Measurements from ENCODE around the gene EBF4.
A peak's percentile ranks its signal among the peaks of the same experiment; 100 is the strongest.

EBF4 gene, protein sequence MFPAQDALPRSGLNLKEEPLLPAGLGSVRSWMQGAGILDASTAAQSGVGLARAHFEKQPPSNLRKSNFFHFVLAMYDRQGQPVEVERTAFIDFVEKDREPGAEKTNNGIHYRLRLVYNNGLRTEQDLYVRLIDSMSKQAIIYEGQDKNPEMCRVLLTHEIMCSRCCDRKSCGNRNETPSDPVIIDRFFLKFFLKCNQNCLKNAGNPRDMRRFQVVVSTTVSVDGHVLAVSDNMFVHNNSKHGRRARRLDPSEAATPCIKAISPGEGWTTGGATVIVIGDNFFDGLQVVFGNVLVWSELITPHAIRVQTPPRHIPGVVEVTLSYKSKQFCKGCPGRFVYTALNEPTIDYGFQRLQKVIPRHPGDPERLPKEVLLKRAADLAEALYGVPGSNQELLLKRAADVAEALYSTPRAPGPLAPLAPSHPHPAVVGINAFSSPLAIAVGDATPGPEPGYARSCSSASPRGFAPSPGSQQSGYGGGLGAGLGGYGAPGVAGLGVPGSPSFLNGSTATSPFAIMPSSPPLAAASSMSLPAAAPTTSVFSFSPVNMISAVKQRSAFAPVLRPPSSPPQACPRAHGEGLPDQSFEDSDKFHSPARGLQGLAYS

DNA sequence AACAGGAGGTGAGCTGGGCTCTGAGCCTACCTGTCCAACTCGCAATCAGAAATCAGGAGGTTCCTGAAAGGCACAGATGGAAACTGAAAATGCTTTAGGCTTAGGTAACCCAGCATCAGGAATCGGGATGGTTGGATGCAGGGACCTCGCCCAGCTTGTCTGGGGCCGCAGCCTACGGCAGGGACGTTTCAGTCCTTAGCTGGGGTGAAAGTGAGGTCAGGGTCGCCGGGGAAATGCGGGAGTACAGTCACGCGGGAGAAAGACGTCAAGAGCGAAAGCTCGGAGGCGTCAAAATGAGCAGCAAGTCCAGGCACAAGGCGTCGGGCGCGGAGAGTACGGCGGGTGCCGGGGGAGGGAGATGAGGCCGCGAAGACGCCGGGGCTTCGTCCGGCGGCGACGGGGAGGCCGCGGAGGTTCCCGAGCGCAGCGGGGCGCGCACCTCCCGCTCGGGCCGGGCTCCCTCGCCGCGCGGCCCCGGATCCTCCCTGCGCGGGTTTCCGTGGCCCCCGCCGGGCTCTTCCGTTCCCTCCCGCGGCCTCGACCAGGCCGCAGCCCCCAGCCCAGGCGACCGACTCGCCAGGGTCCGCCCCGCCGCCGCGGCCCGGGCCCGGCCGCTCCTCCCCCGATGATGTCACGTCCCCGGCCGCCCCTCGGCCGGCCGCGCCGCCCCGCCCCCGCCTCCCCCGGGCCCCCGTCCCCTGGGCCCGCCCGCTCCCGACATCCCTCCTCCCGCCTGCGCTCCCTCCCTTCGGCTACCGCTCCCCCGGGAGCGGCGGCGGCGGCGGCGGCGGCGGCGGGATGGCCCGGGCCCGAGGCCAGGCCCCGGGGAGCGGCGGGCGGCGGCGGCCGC lies at the start of gene EBF4:
Gene EBF4 (plus strand): TSS at position 745 of the 850 bp plus-strand sequence. CDS start 866 bp downstream, outside the sequence.
- DNase-seq (ENCODE audit: low read depth) = no peak

DNA sequence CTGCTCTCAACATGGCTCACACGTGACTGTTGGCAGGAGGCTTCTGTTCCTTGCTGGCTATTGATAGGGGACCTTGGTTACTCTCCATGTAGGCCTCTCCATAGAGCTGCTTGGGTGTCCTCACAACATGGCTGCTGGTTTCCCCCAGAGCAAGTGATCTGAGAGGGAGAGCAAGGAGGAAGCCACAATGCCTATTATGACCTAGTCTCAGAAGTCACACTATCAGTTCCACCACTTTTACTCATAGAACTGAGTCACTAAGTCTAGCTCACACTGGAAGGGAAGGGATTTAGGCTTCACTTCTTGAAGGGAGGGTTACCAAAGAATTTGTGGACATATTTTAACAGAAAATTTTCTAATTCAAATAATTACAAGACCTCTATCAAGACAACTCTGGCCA lies 48.9 kb upstream of the EBF4 start:
- DNase-seq (ENCODE audit: low read depth) = no peak

DNA sequence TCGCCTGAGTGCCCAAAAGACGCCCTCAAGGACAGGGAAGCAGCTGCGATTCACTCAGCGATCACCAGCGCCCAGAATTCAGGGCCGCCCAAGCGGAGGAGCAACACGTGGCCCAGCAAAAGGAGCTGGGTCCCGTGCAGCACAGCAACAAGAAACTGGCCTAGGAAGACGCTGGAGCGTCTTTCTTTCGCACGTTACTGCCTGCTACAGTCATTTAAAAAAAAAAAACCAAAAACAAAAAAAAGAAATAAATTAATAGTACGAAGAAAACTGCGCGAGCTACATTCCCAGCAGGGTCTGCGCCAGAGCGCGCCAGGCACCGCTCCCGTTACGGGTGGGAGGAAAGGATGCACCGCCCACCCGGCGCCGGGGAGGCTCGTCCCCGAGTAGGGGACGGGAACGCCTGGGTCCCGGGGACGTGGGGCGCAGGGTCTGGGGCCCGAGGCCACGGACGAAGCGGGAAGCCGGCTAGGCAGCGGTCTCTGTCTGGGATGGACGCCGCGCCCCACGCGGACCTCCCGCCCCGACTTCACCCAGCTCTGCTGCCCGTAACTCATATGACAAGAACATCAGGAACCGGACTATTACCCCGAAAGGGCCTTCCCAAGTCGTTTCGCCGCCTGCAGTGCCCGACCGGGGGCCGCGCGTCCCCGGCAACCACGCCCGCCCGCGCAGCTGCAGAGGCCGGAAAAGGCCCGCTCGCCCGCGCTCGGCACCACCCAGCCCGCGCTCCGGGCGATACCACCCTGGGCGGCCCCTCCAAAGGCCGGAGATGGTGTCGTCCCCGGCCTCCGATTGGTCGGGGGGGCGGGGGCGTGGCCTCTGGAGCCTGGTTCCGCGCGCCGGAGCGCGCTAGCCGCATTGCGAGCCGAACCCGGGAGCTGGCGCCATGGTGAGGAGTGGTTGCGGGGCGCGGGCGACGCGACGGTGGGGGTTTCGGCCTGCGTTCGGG lies 40.5 kb upstream of the EBF4 start, which contains the start of gene NOP56:
Gene NOP56 (plus strand): TSS at position 861 of the 952 bp plus-strand sequence. CDS start 29 bp downstream, at position 890.
- peak; percentile 64 for DNase-seq (ENCODE audit: low read depth)

DNA sequence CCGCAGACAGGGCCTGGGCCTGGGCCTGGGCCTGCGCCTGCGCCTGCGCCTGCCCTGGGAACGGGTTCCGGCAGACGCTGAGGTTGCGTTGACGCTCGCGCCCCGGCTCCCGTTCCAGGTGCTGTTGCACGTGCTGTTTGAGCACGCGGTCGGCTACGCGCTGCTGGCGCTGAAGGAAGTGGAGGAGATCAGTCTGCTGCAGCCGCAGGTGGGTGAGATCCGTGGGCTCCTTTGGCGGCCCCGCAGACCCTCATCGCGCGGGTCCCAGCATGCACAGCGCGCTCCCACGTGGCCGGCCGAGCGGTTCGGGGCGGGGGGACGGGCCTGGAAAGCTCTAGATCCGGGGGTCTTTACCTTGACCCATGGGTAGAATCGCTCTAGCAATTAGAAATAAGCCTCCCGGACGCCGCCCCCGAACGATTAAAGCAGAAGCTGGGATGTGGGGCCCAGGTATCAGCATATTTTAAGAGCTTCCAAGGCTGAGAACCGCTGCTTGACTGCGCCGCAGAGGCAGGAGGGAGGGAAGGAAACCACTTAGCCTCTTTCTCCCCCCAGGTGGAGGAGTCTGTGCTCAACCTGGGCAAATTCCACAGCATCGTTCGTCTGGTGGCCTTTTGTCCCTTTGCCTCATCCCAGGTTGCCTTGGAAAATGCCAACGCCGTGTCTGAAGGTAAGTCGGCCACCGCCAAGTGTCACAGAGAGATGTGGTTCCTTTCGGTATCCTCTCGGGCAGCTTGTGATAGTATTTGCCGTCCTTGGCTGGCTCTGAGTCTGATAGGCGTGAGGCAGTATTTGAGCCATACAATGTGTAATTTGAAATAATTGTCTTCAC lies 39.6 kb upstream of the EBF4 start:
- DNase-seq (ENCODE audit: low read depth) = no peak

DNA sequence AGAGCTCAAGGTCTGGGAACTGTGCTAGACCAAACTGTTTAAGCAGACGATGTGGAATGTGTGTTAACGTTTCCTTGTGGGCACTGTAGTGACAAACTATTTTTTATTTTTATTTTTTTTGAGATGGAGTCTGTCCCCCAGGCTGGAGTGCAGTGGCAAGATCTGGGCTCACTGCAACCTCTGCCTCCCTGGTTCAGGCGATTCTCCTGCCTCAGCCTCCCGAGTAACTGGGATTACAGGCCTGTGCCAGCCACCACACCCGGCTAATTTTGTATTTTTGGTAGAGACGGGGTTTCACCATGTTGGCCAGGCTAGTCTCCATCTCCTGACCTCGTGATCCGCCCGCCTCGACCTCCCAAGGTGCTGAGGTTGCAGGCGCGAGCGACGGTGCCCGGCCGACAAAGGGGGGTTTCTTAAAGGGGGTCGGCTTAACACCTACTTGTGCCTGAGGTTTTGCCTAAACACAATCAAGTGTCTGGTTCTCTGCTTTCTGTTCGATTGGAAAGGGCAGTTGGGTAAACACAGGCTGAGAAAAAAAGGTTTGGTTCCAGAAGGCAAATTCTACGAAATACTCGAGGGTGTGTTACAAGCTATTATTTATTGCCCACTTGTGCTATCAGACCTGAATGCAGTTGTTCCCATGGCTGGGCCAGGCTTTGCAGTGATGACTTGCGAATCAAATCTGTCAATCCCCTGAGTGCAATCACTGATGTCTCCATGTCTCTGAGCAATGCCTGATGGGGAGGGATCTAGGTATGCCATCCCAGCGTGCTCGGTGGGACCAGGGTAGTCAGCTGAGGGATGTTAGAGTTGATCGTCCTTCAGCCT lies 38.8 kb upstream of the EBF4 start:
- DNase-seq (ENCODE audit: low read depth) = no peak

DNA sequence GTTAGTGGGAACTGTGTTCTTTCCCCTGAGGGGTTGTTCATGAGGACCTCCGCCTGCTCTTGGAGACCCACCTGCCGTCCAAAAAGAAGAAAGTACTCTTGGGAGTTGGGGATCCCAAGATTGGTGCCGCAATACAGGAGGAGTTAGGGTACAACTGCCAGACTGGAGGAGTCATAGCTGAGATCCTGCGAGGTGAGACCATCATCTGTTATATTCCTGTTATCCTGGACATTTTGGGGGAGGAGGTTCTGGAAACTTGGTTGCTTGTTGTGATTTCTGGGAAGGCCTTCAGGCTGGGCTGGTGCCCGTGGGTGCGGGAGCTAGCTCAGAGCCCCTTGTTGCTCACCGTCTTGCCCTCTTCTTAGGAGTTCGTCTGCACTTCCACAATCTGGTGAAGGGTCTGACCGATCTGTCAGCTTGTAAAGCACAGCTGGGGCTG lies 38.2 kb upstream of the EBF4 start:
- no peak for DNase-seq (ENCODE audit: low read depth)

DNA sequence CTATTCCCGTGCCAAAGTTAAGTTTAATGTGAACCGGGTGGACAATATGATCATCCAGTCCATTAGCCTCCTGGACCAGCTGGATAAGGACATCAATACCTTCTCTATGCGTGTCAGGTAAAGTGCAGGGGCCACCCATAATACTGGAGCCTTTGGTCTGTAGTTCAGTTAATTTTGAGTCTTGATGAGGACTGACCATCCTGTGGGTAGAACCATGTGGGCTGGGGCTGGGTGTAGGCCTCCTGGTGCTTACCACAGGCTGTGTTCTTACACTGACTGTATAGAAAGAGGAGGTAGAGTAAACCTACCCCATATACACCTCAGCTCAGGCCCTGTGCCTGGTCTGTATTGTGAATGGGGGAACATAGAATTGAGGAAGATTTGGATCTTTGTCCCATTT lies 37.7 kb upstream of the EBF4 start:
- DNase-seq (ENCODE audit: low read depth) = no peak

DNA sequence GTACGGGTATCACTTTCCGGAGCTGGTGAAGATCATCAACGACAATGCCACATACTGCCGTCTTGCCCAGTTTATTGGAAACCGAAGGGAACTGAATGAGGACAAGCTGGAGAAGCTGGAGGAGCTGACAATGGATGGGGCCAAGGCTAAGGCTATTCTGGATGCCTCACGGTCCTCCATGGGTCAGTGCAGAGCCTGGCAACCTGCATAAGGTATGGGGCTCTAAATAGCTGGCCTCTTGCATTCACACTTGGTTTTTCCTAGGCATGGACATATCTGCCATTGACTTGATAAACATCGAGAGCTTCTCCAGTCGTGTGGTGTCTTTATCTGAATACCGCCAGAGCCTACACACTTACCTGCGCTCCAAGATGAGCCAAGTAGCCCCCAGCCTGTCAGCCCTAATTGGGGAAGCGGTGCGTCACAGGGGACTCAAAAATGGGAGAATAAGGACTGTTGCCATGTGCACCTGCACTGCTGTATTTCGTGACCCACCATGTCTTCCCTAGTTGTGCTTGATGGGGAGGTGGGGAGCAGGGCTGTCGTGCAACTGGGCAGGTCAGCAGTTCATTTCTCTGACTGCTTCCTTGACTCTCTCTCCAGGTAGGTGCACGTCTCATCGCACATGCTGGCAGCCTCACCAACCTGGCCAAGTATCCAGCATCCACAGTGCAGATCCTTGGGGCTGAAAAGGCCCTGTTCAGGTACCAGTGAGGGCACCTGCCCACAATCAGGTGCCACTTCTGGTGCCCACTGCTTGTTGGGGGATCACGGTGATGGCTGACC lies 37.1 kb upstream of the EBF4 start:
- no peak for DNase-seq (ENCODE audit: low read depth)

DNA sequence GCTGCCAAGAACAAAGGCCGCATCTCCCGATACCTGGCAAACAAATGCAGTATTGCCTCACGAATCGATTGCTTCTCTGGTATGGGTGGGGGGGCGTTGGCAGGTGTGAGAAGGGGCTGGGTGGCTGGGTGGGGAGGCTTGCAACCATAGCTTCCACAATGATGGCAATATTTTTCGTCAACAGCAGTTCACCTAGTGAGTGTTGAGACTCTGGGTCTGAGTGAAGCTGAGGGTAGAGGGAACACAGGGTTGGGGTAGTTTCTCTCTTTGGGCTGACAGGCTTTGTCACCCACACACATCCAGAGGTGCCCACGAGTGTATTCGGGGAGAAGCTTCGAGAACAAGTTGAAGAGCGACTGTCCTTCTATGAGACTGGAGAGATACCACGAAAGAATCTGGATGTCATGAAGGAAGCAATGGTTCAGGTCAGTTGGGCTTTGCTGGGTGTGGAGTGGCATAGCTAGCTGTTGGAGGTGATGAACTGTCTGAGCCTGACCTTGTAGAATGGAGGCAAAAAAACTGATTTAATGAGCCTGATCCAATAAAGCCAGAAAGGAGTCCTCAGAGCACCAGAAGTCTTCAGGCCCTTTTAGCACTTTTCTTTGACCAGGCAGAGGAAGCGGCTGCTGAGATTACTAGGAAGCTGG lies 36.0 kb upstream of the EBF4 start:
- no peak for DNase-seq (ENCODE audit: low read depth)

DNA sequence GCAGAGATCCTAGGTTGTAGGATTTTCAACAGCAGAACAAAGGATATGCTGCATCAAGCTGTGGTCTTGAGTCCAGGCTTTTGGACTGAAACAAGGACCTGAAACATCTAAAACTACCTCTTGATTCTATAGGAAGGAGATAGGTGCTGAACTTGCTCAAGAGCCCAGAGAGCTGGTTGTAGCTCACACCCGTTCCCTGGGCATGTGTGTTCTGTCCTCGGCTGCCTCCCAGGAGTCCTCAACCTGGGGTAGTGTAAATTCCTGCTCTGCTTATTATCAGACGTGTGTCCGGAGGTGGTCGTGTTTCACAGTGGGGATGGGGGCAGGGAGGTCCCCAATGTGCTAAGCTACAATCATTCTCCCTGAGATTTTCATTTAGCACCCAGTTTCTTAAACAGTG lies 35.3 kb upstream of the EBF4 start:
- no peak for DNase-seq (ENCODE audit: low read depth)

DNA sequence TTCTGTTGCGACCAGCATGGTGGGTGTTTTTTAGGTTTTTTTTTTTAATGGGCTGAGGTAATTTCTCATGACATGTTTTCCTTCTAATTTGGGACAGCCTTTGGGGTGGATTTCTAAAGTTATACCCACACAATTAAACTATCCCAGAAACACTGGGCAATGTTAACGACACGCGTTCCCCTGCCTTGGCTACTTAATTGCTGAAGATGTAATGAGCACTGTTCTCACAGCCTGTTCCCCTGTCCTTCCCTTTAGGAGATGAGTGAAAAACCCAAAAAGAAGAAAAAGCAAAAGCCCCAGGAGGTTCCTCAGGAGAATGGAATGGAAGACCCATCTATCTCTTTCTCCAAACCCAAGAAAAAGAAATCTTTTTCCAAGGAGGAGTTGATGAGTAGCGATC lies 34.9 kb upstream of the EBF4 start:
- DNase-seq (ENCODE audit: low read depth) = no peak

DNA sequence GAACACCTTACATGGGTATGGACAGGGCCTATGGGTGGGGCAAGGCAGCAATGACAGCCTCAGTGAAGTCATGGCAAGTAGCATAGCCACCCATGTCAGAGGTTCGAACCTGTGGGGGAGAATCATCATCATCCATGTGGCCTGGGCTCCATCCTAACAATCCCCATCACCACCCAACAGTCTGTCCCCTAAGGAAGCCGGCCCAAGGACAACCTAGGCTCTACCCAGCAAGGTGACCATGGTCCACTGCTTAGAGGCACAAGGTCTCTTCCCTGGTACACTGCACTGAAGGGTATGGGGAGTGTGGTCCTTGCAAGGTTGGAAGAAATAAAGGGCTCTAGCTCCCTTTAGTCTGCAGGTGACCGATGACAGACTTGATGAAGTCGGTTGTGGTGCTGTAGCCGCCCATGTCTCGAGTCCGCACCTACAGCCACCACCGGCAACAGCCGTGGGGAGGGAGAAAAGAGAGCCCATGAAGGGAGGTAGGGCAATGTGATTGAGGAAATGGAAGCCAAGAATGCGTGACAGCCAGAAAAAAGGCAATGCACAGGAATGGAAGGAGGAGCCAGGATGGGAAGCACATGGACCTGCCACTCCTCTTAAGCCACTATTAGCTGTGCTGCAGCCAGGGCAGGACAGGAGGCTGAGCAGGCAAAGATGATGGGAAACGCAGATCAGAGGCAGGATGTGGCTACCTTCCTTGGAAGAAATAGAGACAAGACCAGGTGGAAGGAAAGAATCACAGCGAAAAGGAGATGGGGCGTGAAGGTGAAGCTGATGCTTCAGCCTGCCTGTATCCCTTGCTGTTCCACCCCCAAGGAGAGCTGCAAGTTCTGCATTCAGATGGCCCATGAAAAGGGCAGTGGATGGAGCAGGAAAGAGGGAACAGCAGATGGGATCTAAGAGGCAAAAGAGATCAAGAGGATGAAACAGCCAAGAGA lies 33.9 kb upstream of the EBF4 start:
- DNase-seq (ENCODE audit: low read depth) = no peak

DNA sequence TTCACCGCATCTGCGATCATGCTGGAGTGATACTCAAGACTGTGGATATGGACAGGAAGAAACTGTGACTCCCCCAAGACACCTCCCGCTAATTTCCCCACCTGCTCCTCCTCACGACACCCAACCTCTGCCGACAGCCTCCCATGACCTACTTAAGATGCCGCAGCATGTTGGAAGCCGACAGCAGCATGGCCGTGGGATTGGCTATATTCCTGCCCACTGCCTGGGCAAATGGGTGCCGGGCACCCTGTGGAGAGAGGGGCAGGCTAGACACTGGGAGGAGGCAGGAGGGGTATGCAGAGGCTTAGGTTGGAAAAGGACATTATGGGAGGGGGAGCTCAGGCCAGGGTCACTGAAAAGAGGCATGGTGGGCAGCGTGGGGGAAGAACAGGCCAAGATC lies 33.0 kb upstream of the EBF4 start:
- DNase-seq (ENCODE audit: low read depth) = no peak

DNA sequence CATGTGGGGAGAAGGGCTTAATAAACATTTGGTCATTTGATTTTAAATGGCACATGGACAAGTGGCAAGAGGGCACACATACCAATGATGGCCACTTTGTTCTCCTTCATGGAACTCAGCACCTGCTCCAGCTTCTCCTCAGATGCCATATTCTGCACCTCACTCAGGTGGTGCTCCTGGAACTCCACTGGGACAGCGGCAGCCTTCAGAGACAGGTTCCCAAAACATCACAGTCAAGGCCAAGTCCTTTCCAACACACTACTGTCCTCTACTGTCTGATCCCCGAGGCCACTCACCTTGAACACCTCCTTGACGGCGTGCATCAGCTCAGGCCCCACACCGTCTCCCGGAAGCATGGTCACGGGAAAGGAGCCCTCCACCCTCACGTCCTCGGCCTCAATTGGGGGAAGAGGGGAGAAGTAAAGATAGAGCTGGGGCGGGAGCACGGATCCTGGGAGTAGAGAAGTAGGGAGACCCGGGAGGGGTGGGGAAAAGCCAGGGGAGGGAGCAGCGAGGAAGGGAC lies 29.2 kb upstream of the EBF4 start:
- DNase-seq (ENCODE audit: low read depth) = no peak

DNA sequence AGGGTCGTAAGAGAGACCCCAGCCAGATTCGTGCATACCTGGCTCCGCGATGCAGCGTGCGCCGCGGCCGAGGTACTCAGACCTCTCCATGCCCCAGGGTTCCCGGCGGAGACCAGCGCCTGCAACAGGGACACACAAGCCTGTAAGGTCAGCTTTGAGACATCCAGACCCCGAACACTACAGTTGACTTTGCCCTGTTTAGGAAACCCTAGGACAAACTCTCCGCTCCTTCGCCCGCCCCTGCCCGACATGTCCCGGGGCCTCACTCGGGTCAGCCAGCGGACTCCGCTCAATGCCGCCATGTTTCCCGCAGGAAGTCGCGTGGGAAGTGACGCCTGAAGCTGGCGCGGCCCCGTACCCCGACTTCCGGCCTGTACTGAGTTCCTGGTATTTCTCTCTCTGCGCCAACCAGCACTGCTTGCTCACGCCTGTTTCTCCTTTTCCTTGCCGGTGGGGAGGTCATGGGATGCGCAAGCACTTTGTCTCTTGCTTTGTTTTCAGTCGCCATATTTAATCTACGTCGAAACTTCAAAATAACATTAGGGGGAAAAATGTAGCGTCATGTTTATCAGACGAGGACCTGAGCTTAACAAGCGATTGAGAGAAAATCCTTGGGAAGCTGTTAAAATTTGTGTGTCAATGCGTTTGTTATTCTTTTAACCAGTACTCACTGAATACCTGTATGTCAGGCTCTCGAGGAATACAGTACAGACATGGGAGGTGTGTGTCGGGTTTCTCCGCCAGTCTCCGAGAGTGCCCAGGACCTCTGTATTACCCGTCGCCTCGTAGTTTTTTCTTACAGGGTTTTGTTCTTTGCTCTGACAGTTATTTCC lies 28.5 kb upstream of the EBF4 start, which contains the start of gene IDH3B:
Gene IDH3B (minus strand): TSS at position 330 of the 833 bp plus-strand sequence. CDS start 28 bp downstream, at position 302.
- peak; percentile 67 for DNase-seq (ENCODE audit: low read depth)

DNA sequence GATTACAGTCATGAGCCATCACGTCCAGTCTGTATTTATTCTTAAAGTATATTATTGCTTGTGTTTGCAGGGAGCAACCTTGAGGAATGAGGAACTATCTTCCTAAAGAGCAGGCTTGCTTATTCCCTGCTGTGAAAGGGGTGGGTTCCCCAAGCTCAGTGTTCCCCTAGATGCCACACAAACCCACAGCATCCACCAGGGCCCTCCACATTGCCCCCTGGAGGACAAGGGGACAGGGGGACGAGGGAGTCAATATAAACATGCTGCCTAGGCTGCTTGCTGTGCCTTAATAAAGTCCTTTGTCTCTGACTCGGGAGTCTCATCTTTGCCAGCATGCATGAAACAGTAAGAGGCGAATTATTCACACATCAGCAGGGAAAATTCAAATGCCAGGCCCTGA lies 20.6 kb upstream of the EBF4 start:
- no peak for DNase-seq (ENCODE audit: low read depth)

All from HS-5 (cell line).